T-helper 17 cell (primary cell): ENCODE results near the gene CFAP221. TPM values are rescaled to one million over a fixed set of nuclear protein-coding genes. Genes with fewer than 3 reads are reported as not detected.

Source experiments
- ATAC-seq: fragments of 150-1000 bp; cut with Tn5 transposase; 2 replicates; pipeline ENCODE4 v1.10.0; 2021; ENCODE audit warnings: mild to moderate bottlenecking, moderate library complexity
- DNase-seq, 3 donors: peaks; one replicate each; pipeline versions ENCODE4 v3.0.0 to v3.0.0-alpha.2; 2020 to 2021
- H3K9me3 ChIP-seq: one replicate; pipeline ENCODE4 v1.7.0; 2013; ENCODE audit warnings: low read length, mild to moderate bottlenecking; ENCODE audit not compliant: control insufficient read depth, poor library complexity, severe bottlenecking
- H3K27ac Mint-ChIP-seq: one replicate; pipeline ENCODE4 v1.8.0; 2022; ENCODE audit warnings: mild to moderate bottlenecking, moderate library complexity, mixed read lengths
- H3K27me3 Mint-ChIP-seq: one replicate; pipeline ENCODE4 v1.8.0; 2022; ENCODE audit warnings: mixed read lengths
- H3K36me3 Mint-ChIP-seq: one replicate; pipeline ENCODE4 v1.8.0; 2022; ENCODE audit warnings: low read depth, mixed read lengths
- H3K4me1 Mint-ChIP-seq: one replicate; pipeline ENCODE4 v1.8.0; 2022; ENCODE audit warnings: mild to moderate bottlenecking, mixed read lengths
- H3K4me3 Mint-ChIP-seq: one replicate; pipeline ENCODE4 v1.8.0; 2022; ENCODE audit warnings: mild to moderate bottlenecking, moderate library complexity, mixed read lengths
- total RNA-seq, 4 donors: library from RNA in 2 of 4; stranded (reverse) in 2 of 4; gene quantifications; one replicate each; pipeline ENCODE4 v1.2.3 and lab custom pipeline; 2022 to 2026

Gene CFAP221
- total RNA-seq (not detected), total RNA-seq (lab: John Stamatoyannopoulos, UW) (0 reads per million in 2 donors)

DNA sequence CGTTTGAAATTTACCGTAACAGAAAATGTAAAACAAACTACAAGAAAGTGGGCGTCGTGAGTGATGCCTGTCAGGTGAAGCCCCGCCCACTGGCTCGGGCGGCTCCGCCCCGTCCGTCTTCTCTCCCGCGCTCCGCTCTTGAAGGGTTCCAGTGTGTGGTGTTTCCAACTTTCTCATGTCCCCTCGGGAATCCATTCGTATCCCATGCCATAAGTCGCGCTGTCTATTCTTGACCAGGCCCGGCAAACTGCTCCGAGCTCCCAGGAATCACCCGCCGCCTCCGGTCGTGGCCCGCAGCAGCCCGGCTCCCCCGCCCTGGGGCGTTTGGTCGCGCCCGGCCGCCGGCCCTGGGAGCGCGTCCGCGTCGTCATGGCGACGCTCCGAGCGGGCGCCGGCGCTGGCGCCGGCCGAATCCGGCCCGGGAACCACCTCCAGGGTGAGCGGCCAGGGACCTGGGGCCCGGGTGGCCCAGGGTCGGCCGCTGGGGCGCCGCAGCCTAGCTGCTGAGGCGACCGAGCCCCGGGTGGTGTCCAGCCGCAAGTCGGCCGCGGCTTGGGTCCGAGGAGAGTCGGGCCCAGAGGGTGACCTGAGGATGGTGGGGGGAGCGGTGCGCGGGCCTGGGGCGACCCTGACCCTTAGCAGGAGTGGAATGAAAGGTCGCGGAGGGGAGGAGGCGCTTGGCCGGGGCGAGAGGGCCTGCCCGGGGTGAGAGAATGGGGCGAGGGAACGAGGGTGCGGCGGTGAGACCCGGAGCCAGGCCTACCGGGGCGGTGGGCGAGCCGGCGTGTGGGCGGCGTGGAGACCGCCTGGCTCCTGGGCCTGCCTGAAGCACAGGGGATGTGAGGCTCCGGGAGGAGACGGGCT, at the start of gene CFAP221:
TSS of gene CFAP221 (plus strand) at position 375 of the 864 bp plus-strand sequence. CDS start 1,683 bp downstream, outside the sequence.
- H3K9me3 ChIP-seq = no peaks in the 10 kb centered on the region
- peak within 1 kb of the TSS; percentile 67 for H3K4me3 Mint-ChIP-seq
- peaks cover 65% of the 10 kb centered on the region for H3K27me3 Mint-ChIP-seq
- ATAC-seq (peak; percentile 53), DNase-seq (no peak)
- H3K27ac Mint-ChIP-seq = no peak within 1 kb of the TSS
- H3K4me1 Mint-ChIP-seq = peaks cover 9% of the 10 kb centered on the region
- H3K36me3 Mint-ChIP-seq = no peaks in the 10 kb centered on the region

DNA sequence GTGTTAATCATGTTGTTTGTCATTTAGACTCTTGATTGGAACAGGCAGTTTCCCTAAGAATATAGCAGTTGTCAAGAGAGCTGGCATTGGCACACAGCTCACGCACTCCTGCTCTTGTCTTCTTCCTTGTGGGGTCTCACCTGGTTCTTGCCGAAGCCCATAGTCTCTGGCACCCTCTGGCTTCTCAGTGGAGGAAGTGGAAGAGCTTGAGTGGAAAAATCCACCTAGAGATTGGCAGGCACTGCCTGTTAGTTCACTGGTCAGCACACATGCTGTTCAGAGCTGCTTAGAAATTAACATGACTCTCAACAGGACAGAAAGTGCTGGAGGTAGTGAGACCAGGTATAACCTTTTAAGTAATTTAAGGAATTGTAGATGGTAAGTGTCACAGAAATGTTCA, 48.3 kb upstream of the CFAP221 start:
- H3K27me3 Mint-ChIP-seq = peaks cover 26% of the 10 kb centered on the region
- ATAC-seq (no peak), DNase-seq (no peak)
- H3K36me3 Mint-ChIP-seq = peaks cover 1% of the 10 kb centered on the region
- no peak overlapping the region for H3K4me3 Mint-ChIP-seq
- H3K27ac Mint-ChIP-seq = no peak overlapping the region
- H3K9me3 ChIP-seq = no peaks in the 10 kb centered on the region
- peaks cover under 1% of the 10 kb centered on the region for H3K4me1 Mint-ChIP-seq

DNA sequence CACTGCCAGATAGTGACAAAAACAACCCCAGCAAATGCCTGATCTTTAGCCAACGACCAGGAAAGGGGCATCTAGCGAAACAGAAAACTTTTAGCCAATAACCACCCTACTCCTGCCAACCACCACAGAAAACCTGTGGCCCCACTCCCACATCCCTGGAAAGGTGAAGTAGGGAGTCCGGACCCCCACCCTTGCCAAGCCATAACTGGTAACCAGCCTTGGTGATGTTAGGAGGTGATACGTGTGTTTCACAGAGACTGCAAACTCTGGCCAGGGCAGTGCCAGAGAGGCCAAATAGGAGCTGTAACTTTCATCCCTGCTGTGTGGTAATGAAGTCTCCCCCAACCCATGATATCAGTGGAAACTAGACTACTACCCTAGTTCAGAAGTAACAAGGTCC, 47.6 kb upstream of the CFAP221 start:
- no peaks in the 10 kb centered on the region for H3K9me3 ChIP-seq
- DNase-seq = no peak
- no peaks in the 10 kb centered on the region for H3K36me3 Mint-ChIP-seq
- no peak for ATAC-seq
- no peak overlapping the region for H3K4me3 Mint-ChIP-seq
- H3K27ac Mint-ChIP-seq = no peak overlapping the region
- peaks cover 23% of the 10 kb centered on the region for H3K27me3 Mint-ChIP-seq
- H3K4me1 Mint-ChIP-seq = no peaks in the 10 kb centered on the region

DNA sequence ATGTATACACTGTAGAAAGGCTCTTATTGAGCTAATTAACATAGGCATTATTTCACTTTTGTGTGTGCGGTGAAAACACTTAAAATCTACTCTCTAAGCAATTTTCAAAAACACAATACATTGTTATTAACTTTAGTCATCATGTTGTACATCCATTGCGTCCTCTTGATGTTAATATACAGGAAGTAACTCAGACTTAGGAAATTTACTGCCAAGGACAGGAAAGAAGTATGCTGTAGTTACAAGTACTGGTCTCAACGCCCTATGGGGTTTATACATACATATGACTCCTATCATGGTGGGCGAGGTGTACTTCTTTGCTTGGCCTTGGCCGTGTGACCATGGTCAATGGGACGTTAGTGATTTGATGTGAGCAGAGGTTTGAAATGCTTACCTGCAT, 35.5 kb upstream of the CFAP221 start:
- no peaks in the 10 kb centered on the region for H3K36me3 Mint-ChIP-seq
- no peak overlapping the region for H3K27ac Mint-ChIP-seq
- no peak overlapping the region for H3K4me3 Mint-ChIP-seq
- peaks cover 22% of the 10 kb centered on the region for H3K27me3 Mint-ChIP-seq
- H3K4me1 Mint-ChIP-seq = no peaks in the 10 kb centered on the region
- no peak for DNase-seq
- ATAC-seq = no peak
- no peaks in the 10 kb centered on the region for H3K9me3 ChIP-seq

DNA sequence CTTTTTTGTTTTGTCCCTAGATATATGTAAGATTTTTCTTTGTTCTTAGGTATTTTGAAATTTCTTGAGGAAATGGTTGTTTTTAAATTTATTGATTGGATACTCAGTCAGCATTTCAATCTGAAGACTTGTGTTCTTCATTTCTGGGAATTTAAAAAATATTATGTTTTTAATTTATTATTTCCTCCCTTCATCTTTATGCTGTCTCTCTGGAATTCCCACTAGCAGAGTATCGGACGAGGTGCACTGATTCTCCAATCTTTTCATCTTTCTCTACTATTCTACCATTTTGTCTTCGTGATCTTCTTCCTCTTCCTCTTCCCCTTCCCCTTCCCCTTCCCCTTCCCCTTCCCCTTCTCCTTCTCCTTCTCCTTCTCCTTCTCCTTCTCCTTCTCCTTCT, 32.3 kb upstream of the CFAP221 start:
- H3K4me3 Mint-ChIP-seq = no peak overlapping the region
- H3K9me3 ChIP-seq = no peaks in the 10 kb centered on the region
- DNase-seq = no peak
- H3K27ac Mint-ChIP-seq = no peak overlapping the region
- no peaks in the 10 kb centered on the region for H3K4me1 Mint-ChIP-seq
- peaks cover 51% of the 10 kb centered on the region for H3K27me3 Mint-ChIP-seq
- H3K36me3 Mint-ChIP-seq = no peaks in the 10 kb centered on the region
- ATAC-seq = no peak

DNA sequence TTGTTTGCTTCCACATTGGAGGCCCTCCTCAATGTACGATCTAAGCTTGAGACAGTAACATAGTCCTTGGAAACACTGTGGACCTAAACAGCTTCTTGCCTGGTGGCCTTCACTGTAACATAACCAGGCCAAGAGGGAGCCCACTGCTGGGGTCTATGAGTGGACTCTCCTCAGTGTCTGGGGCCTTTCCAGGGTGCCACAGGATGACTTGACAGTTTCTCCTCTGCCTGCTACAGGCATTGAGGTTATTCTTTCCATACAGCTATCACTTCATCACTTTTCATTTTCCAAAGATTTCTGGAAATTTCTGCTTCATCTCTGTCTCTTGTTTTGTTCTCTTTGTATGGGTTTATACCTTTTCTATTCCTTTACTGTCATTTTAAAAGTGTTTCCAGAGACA, 31.3 kb upstream of the CFAP221 start:
- ATAC-seq = no peak
- H3K4me3 Mint-ChIP-seq = no peak overlapping the region
- peaks cover 2% of the 10 kb centered on the region for H3K36me3 Mint-ChIP-seq
- H3K27me3 Mint-ChIP-seq = peaks cover 55% of the 10 kb centered on the region
- no peaks in the 10 kb centered on the region for H3K4me1 Mint-ChIP-seq
- no peak overlapping the region for H3K27ac Mint-ChIP-seq
- DNase-seq = no peak
- no peaks in the 10 kb centered on the region for H3K9me3 ChIP-seq

DNA sequence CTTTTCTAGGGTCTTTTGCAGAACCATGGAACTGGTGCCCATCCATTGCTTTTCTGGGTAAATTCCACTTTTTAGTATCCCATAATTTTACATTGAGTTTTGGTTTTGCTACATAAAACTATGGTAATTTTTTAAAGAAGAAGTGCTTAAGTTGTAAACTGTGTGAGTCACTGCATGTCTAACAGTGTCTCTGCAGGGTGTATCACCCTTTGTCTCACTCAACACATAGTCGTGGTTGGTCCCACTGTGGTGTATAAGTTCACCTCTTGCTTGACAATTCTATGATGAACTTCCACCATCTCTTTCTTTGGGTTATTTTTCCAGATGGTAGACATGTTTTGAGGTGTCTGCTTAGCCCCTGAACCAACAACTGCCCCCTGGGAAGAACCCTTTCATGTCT, 30.4 kb upstream of the CFAP221 start:
- H3K9me3 ChIP-seq = no peaks in the 10 kb centered on the region
- Mint-ChIP-seq H3K36me3 (peaks cover 2% of the 10 kb centered on the region), H3K27ac (no peak overlapping the region), H3K4me3 (no peak overlapping the region), H3K27me3 (peaks cover 55% of the 10 kb centered on the region), H3K4me1 (no peaks in the 10 kb centered on the region)
- ATAC-seq = no peak
- DNase-seq = no peak

DNA sequence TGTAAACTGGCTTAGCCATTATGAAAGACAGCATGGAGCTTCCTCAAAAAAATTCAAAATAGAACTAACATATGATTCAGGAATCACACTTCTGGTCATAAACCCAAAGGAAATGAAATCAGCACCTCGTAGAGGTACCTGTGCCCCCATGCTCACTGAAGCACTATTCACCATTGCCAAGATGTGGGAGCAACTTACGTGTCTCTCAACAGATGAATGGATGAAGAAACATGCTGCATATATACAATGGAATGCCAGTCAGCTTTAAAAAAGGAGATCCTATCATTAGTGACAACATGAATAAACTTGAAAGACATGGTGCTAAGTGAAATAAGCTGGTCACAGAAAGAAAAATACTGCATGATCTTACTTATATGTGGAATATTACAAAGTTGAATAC, 28.1 kb upstream of the CFAP221 start:
- no peak for ATAC-seq
- no peak for DNase-seq
- Mint-ChIP-seq H3K27ac (no peak overlapping the region), H3K36me3 (peaks cover 2% of the 10 kb centered on the region), H3K4me1 (no peaks in the 10 kb centered on the region), H3K27me3 (peaks cover 48% of the 10 kb centered on the region), H3K4me3 (no peak overlapping the region)
- H3K9me3 ChIP-seq = no peaks in the 10 kb centered on the region

DNA sequence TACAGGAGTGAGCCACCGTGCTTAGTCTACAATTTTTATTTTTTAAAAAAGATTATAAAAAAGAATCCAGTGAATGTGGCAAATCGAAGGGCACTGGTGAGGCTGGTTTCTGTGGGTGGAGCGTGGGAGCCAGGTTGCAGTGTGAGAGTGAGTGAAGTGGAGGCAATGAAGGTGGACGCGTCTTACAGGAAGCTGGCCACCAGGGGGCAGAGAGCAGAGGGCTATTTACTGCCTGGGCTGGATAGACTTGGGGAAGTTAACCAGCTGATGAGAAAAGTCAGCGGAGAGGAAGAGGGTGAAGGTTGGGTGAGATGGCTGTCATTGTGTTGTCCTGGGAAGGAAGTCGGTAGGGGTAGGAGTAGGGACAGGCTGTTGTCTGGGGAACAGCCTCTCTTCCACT, 26.8 kb upstream of the CFAP221 start:
- H3K27me3 Mint-ChIP-seq = peaks cover 58% of the 10 kb centered on the region
- H3K36me3 Mint-ChIP-seq = peaks cover 3% of the 10 kb centered on the region
- no peak for DNase-seq
- no peak overlapping the region for H3K27ac Mint-ChIP-seq
- peak; percentile 44 for ATAC-seq
- no peaks in the 10 kb centered on the region for H3K9me3 ChIP-seq
- H3K4me1 Mint-ChIP-seq = no peaks in the 10 kb centered on the region
- no peak overlapping the region for H3K4me3 Mint-ChIP-seq

DNA sequence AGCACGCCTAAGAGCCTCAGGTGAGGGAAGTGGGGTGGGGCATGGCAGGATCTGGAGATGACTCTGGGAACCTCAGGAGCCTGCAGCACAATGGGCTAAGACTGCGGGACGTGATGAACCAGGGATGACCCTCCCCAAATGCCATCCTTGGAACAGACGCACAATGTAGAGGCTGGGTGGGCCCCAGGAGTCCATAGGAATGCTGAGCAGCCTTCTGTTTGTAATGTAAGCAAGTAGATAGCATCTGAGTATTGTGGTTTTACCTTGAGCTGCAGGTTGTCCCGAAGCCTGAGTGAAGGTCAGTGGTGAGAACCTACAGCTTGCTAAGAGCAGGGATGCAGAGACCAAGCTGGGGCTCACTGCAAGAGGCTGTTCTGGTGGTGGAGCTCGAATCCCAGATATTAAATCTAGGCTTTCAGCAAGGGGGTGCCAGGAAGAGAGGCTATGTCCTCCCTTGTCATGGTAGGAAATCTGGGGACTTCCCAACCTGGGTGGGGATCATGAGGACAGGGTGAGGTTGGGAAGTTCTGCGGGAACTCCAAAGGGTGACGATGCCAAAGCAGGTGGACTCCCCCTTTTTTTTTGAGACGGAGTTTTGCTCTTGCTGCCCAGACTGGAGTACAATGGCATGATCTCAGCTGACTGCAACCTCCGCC, 25.7 kb upstream of the CFAP221 start:
- peaks cover 63% of the 10 kb centered on the region for H3K27me3 Mint-ChIP-seq
- H3K36me3 Mint-ChIP-seq = peaks cover 3% of the 10 kb centered on the region
- H3K4me3 Mint-ChIP-seq = no peak overlapping the region
- ATAC-seq (no peak), DNase-seq (no peak)
- H3K27ac Mint-ChIP-seq = no peak overlapping the region
- no peaks in the 10 kb centered on the region for H3K4me1 Mint-ChIP-seq
- H3K9me3 ChIP-seq = no peaks in the 10 kb centered on the region

DNA sequence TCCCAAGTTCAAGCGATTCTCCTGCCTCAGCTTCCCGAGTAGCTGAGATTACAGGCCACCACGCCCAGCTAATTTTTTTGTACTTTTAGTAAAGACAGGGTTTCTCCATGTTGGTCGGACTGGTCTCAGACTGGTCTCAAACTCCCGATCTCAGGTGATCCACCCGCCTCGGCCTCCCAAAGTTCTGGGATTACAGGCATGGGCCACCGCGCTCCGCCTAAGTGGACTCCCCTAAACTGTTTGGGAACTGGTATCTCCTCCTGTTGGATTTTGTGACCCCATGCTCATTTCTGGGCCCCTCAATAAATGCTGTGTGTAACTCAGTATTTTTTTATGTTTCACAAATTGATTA, 25.2 kb upstream of the CFAP221 start:
- no peaks in the 10 kb centered on the region for H3K9me3 ChIP-seq
- peaks cover 3% of the 10 kb centered on the region for H3K36me3 Mint-ChIP-seq
- no peaks in the 10 kb centered on the region for H3K4me1 Mint-ChIP-seq
- H3K27ac Mint-ChIP-seq = no peak overlapping the region
- H3K27me3 Mint-ChIP-seq = peaks cover 62% of the 10 kb centered on the region
- no peak for ATAC-seq
- H3K4me3 Mint-ChIP-seq = no peak overlapping the region
- no peak for DNase-seq

DNA sequence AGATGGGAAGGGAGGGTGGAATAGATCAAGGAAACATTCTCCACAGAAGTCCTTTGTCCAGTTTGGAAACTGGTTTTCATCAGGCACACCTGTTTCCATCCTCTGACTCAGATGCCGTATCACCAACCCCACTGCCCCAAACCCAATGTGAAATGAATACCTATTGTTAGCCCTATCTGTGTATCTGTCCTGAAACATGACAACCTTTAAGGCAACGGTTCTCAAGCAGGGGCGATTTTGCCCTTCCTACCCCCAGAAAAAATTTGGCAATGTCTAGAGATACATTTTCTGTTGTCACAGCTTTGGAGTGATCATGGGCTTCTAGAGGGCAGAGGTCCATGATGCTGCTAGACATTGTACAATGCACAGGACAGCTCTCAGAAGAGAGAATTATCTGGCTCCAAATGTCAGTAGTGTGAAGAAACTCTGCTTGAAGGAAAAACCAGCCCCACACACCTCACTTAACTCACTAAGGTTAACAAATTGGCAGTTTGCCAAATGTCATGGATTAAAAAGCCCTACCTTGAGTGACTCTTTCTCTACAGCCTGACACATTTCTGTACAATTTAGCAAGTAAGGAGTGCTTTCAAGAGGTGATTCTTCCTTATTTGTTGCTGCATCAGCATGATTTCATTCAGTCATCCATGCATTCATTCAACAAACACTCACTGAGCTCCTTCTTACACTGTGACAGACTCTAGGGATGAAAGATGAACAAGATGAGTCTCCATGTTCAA, 23.4 kb upstream of the CFAP221 start:
- peaks cover 57% of the 10 kb centered on the region for H3K27me3 Mint-ChIP-seq
- no peaks in the 10 kb centered on the region for H3K4me1 Mint-ChIP-seq
- H3K36me3 Mint-ChIP-seq = peaks cover 5% of the 10 kb centered on the region

DNA sequence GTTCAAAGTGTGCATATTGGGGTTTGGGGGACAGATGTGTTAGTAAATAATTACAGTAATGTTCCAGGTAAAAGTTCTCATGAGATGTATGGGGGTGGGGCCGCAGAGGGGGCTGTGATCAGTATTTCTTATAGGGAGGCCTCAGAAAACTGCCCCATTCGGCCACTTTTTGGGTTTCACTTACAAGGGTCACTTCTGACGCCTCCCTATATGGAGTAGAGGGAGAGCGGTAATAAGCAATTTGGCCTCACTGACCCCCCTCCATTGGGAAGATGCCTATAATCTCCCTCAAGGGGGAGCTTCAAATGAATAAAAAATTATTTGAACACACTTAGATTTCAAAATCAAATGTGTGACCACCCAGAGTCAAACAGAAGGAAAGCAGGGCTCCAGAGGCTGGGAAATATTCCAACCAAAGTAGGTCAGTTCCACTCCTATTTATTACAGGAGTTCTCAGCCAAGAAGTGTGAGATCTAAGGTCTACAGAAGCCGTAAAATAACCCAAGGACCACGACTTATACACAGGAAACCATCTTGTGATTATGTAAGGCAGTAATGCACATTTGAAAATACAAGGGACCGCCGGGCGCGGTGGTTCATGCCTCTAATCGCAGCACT, 22.7 kb upstream of the CFAP221 start:
- Mint-ChIP-seq H3K4me1 (no peaks in the 10 kb centered on the region), H3K4me3 (no peak overlapping the region), H3K36me3 (peaks cover 5% of the 10 kb centered on the region), H3K27me3 (peaks cover 57% of the 10 kb centered on the region), H3K27ac (no peak overlapping the region)
- ATAC-seq = no peak
- DNase-seq = no peak
- no peaks in the 10 kb centered on the region for H3K9me3 ChIP-seq

More for the DNA sequence above, 23.4 kb upstream of the CFAP221 start:
- H3K27ac Mint-ChIP-seq = no peak overlapping the region
- H3K9me3 ChIP-seq = no peaks in the 10 kb centered on the region
- ATAC-seq (no peak), DNase-seq (no peak)
- H3K4me3 Mint-ChIP-seq = no peak overlapping the region
